HG03457 (cell line): ENCODE data around the gene FAM222A.

ENCODE experiments used
- ATAC-seq: cut with Tn5 transposase; IDR thresholded peaks from one replicate; pipeline ENCODE4 v1.9.1; 2021; ENCODE audit warnings: moderate number of reproducible peaks; ENCODE audit not compliant: unreplicated experiment

FAM222A gene

DNA sequence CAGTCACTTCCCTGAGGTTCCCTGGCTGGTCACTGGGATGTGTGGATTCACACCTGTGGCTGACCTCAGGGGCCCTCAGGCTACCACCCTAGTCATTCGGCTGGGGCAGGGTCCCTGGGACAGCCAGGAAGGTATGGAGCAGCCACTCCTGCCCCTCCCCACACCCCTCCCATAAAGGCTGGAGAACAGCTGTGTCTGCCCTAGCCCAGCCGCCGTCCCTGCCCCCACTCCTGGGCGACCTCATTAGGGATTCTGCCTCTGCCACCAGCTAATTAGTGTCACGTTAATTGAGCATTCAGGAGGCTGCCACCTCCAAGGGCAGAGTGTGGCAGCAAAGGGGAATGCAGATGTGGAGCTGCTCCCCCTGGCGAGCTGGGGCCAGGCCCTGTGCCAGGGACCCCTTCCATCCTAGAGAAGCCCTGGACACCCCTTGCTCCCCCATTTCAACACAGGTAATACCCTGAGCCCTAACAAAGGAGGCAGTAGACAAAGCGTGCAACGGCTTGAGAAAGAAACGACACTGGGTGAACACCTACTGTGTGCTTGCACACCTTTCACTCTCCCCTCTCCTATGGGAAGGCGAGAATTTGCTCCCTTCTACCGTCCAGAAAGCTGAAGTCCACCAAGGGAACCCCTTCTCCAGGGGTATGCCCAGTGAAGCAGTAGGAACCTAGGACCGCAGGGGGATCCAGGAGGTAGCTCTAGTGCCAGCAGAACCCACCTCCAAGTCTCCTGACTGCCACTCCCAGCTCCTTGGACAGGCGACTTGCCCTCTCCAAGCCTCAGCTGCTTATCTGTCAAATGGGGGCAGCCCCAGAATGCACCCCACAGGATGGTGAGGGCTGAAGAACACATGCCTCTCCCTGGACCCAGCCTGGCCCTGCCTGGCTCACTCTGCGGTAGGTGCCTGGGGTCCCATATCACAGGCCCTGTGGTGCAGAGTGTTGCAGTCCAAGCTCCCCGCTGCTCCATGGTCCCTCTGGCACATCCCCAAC lies 45.1 kb downstream of the FAM222A start:
- no peak for ATAC-seq

DNA sequence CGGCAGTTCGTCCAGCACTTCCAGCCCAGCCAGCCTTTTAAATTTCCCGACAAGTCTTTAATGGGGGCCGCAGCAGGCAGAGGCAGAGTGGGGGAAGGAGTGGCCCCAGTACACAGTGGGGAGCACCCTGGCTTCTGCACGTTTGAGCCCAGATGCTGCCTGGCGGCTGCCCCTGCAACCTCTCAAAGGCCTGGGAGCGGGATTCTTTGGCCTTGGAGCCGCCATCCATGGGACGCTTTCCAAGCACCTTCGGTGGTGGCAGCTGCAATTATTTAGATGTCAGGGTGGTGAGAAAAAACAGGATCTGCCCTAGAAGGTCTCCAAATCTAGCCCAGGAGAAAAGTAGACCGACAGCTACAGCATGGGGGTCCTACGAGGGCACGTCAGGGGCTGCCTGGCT lies 46.0 kb downstream of the FAM222A start:
- ATAC-seq = no peak

DNA sequence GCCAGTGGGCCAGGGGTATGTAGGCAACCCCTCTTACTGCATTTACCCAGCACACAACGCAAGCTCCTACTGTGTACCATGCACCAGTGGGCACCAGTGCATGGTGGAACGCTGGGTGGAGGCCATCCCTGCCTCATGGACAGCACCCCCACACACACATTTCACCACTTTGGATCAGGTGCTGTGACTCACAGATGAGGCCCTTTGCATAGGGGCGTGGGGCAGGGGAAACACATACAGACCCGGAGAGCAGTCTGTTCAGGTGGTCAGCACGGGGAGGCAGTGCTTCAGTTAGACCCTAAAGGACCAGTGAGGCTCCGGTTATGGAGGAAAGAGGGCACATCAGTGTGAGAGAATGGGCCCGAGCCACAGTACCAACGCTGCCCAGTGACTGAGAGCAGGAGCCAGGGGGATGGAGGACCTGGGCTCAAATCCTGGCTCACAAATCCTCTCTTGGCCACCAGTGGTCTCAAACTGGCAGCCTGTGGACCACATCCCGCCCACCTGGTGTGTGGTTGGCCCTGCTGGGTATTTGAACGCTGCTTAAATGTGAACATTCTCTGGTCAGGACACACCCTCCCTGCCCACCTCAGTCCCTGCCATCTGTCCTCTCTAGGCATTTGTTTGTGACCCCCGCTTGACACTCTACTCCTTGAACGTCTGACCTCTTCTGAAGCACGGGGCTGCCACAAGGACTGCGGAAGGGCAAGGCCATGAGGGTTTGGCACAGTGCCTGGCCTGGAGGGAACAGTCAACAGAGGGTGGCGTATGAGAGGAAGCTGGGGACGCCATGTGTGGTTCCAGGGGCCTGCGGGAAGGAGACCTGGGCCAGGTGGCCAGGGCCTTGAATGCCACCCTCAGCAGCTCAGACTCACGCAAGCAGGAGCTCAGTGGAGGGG lies 46.7 kb downstream of the FAM222A start:
- ATAC-seq = no peak

DNA sequence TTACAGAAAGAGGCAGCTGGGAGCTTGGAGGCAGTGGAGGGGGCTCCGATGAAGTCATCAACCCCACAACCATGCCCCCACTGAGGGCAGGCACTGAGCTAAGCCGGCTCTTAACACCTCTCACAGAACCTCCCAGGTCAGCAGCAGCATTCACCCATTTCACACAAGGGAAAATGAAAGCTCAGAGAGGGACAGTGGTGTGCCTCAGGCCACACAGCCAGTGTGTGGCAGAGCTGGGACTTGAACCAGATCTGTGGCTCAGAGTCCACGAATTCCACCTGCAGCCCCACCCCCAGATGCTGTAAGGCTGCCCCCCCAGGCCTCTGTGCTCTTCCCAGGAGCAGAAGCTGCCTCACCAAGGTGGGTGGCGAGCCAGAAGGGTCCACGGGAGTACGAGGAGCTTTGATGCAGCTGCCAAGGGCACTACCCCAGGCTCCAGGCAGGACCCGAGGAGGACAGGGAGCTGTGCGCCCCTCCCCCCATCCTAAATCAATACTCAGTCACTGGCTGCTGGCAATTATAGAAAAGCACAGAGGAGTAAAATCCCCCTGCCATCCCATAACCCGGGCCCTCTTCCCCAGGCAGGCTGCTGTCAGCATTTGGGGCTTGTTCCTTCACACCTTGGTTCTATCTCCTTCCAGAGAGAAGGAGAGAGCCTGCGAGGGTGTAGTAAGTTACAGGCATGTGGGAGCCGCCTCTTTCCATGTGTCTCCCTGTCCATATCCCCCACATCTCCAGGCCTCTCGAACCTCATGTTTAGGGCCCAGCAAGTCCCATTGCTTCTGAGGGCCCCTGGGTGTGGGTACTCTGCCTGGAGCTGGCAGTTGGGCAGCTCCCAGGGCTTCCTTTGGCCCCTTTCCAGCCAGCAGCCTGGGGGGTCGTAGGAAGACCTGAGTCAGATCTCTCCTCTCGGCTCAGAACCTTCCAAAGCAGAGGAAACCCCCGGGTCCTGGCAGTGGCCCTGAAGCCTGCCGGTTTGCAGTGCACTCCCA lies 47.6 kb downstream of the FAM222A start:
- no peak for ATAC-seq

DNA sequence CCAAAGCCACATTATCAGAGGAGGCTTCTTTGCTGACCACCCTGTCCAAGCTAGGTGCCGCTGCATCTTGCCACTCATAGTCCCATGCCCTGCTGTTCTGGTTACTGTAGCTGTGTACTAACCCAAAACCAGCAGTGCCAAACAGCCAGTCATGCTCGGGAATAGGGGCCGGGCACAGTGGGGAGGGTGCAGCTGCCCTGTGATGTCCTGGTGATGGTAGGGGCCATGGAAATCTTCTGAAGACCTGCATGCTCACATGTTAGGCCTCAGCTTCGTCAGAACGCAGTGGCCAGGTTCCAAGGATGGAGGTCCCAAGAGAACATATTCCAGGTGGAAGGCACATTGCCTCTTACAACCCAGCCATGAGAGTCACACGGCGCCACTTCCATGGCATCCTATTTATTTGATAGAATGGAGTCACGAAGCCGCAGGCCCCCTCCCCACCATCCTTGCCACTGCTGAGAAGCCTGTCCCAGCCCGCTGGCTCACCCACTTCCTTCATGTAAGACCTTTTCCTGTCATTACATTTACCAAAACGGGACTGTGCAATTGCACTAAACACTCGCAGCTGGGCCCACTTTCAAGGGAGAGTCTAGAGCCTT lies 48.5 kb downstream of the FAM222A start:
- ATAC-seq = no peak

DNA sequence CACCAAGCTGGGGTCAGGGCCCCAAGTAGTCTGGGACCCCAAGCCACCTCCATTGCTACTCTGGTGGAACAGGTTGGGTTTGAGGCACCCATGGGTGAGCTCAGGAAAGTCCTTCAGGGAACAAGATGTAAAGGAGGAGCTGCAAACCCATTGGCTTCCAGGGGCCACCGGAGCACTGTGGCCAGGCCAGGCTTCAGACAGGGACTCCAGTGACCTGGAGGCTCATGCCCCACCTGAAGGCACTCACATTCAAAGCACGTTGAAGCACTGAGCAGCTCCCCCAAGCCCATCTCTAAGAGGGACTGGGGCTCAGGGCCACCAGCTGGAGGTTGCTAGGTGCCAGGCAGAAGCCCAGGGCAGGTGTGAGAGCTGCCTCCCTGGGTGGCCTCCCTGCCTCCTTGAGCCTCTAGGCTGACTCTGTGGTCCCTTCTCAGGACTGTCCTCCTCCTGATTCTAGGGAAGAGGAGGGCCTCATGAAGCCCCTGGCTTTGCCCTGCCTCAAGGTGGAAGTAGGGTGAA lies 49.1 kb downstream of the FAM222A start:
- ATAC-seq = no peak

DNA sequence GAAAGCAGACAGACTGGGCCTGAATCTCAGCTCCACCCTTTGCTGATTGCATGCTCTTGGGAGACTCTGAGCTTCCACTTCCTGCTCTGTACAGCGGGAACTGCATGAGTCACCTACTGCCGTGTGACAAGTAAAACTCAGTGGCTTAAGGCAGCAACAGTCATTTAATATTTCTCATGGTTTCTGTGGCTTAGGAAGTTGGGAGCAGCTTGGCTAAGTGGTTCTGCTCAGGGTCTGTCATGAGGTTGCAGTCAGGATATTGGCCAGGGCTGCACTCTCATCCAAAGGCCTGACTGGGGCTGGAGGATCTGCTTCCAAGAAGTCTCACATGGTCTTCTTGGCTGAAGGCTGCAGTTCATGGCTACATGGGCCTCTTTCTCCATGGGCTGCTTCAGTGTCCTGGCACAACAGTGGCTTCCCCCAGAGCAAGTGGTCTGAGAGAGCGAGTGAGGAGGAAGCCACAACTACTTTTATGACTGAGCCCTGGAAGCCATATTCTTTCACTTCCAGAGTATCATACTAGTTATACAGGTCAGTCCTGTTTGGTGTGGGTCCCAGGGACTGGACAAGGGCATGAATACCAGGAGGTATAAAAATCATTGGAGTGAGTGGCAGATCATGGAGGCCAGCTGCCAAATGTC lies 49.7 kb downstream of the FAM222A start:
- no peak for ATAC-seq

DNA sequence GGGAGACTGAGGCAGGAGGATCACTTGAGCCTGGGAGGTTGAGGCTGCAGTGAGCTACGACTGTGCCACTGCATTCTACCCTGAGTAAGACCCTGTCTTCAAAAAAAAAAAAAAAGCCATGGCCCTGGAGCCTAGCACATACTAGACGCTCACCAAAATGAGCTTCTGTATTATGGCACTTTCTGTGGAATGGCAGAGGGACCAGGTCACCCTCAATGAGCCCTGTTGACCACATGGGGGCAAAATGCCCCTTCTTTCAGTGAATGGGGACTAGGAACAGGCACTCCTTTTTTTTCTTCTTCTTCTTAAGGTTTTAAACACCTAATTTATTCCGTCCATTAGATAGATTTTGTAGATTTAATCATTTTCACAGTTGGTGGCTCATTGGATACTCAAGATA lies 50.5 kb downstream of the FAM222A start:
- no peak for ATAC-seq

DNA sequence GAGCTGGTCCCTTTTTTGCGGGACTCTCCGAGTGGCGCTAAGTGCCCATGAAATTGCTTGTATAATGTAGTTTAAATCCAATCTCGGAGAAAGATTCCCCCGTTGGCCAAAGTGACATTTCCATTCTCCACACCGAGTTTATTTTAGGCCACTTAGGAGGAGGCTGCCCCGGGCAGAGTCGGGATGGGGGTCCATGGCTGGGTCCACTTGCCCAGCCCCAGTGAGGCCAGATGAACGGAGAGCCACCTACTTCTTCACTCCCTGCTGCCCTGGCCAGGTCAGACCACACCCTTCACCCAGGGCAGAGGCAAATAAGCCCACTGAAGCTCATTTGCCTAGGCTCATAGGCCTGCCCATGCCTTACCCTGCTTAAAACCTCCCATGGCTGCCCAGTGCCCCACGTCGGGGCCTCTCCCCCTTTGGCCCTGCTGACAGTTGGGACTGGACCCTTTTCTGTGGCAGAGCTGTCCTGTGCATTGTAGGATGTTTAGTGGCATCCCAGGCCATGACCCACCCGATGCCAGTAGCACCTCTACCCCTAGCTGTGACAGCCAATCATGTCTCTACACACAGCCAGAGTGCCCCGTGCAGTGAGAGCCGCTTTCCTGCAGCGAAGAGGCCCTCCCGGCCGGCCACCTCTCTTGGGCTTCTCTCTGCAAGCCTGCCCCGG lies 51.3 kb downstream of the FAM222A start:
- ATAC-seq = no peak

DNA sequence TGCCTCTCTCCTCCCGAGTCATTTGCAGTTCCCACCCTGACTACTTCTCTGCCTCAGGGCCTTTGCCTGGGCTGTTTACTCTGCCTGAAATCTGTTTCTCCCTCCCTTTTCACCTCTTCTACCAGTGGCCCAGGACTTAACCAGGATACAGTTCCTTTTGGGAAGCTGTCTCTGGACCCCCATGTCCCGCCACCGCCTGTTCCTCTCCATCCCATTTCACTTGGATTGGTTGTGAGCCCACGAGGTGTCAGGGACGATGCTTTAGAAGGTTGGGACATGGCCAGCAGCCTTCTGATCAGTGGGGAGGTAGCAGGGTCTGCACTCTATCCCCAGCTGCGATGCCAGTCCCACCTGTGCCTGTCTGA lies 51.8 kb downstream of the FAM222A start:
- ATAC-seq = no peak

DNA sequence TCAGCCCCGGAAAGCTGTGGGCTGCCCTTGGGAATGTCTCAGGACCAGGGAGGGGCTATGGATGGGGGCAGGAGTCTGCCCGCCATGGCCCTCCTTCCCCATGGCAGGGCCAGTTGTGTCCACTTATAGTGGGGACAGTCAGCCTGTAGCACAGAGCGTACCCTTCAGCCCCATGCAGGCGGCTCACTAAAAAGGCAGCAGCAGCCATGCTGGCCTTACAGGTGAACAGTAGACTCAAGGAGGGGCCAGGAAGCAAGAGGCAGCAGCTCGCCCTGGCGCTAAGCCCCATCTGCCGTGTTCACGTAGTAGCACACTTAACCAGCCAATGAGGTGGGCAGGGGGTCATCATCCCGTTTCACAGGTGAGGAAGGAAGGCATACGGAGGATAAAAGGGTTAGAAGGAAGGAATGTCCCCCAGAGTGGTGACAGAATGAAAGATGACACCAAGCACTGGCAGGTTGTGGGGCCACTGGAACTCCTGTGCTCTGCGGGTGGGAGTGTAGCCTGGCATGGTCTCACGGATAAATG lies 52.7 kb downstream of the FAM222A start:
- ATAC-seq = no peak

DNA sequence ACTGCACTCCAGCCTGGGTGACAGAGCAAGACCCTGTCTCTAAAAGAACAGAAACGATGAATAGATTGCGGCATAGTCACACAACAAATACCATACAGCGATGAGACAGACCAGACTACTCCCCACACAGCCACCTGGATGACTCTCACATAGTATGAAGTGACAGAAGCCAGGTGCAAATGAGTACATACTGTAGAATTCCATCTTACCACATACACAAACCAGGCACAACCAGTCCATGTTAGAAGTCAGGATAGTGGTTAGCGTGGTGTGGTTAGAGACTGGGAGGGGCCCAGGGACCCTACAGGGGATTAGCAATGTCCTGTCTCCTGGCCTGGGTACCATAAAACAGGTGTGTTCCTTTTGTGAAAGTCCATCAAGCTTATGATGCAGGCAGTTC lies 53.8 kb downstream of the FAM222A start:
- ATAC-seq = no peak

DNA sequence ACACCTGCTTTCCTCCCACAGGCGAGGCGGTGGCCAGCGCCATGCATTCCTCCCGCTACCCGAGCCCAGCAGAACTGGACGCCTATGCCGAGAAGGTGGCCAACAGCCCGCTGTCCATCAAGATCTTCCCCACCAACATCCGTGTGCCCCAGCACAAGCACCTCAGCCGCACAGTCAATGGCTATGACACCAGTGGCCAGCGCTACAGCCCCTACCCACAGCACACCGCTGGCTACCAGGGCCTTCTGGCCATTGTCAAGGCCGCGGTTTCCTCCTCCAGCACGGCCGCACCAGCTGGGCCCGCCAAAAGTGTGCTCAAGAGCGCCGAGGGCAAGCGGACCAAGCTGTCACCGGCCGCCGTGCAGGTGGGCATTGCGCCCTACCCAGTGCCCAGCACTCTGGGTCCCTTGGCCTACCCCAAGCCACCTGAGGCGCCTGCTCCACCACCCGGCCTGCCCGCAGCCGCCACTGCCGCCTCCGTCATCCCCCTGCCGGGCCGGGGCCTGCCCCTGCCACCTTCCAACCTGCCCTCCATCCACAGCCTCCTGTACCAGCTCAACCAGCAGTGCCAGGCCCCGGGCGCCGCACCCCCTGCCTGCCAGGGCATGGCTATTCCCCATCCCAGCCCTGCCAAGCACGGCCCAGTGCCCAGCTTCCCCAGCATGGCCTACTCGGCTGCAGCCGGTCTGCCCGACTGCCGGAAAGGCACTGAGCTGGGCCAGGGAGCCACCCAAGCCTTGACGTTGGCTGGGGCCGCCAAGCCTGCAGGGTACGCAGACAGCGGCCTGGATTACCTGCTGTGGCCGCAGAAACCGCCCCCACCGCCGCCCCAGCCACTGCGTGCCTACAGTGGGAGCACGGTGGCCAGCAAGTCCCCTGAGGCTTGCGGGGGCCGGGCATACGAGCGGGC lies 54.6 kb downstream of the FAM222A start:
- ATAC-seq = no peak

DNA sequence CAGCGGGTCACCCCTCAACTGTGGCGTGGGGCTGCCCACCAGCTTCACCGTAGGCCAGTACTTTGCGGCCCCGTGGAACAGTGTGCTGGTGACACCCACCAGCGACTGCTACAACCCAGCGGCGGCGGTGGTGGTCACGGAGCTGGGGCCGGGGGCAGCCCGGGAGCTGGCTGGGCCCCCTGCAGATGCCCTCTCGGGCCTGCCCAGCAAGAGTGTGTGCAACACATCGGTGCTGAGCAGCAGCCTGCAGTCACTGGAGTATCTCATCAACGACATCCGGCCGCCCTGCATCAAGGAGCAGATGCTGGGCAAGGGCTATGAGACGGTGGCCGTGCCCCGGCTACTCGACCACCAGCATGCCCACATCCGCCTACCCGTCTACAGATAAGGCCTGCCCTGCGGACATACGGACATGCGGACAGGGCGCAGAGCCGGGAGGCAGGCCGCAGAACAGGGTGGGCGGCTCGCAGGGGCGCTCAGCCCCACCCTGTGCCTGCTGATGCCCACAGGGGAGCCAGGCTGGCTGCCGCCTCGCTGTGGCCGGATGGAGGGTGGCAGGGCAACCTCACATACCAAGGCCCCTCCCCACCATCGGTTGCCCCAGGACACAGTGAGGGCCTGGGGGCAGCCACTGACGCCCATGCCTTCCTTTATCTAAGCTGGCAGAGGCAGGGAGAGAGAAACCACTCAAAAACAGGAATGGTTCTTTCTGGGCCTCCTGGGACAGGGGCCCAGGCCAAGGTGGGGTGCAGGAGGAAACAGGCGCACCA lies 55.5 kb downstream of the FAM222A start:
- no peak for ATAC-seq

DNA sequence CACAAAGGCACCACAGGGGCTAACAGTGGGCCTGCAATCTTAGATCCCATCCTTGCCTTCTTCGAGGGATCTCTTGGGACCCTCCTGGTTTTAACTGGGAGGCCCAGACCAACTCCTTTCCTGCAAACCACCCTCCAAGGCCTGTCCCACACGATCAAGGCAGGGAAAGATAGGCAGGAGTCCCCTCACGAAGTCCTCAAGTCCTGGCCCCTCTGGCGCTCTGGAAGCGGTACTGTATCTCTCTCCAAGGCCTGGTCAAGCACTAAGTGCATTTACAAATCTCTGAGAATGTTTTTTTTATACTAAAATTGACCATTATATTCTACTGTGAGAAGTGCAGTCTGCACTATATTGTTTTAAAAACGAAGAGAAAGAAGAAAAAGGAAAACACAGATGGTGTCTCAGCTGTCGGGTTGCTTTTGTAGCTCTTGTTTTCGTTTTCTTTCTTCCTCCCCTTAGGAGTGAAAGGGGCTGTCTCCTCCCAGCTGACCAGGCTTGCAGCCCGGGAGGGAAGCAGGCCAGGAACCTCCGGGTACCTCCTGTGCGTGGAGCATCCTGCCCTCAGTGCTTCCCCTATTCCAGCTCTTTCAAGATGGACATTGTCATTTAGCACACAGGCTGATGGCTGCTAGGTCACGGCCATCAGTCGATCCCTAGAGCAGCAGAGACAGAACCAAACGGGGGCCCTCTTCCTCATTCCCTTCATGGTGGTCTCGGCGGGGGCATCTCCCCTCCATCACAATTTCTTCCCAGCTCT lies 56.7 kb downstream of the FAM222A start:
- no peak for ATAC-seq
